Body of pancreas (tissue), 4 donors: ENCODE measurements around the gene EDAR. TPM values are rescaled to one million over a fixed set of nuclear protein-coding genes. Genes with fewer than 3 reads are reported as not detected.

Source experiments
- ATAC-seq: fragments of 150-250 bp; one replicate; pipeline ENCODE4 v1.9.1; 2016
- DNase-seq, 4 donors: peaks; one replicate each; pipeline ENCODE4 v3.0.0-alpha.2; 2019
- H3K27ac ChIP-seq, 4 donors: fragments of 200-600 bp; sonication (generic); 1 replicate in 3 of 4; 2 replicates in 1 of 4; pipeline versions ENCODE4 v1.5.1 to v1.6.1; 2016 to 2019; ENCODE audit warnings: mild to moderate bottlenecking in 1 of 4, mixed read lengths in 1 of 4, moderate library complexity in 1 of 4
- H3K27me3 ChIP-seq, 2 donors: fragments of 200-600 bp; sonication (generic); one replicate each; pipeline ENCODE4 v1.6.0; 2016; ENCODE audit warnings: mild to moderate bottlenecking in 1 of 2
- H3K36me3 ChIP-seq, 2 donors: fragments of 200-600 bp; sonication (generic); replicated peaks in 1 of 2; 2 replicates each; pipeline ENCODE4 v1.5.1; 2016; ENCODE audit warnings: low read depth in 2 of 2; ENCODE audit not compliant: insufficient read depth in 1 of 2
- H3K4me1 ChIP-seq: fragments of 200-600 bp; sonication (generic); one replicate; pipeline ENCODE4 v1.6.0; 2016
- H3K4me3 ChIP-seq, 2 donors: fragments of 200-600 bp; sonication (generic); 1 replicate in 1 of 2; 2 replicates in 1 of 2; pipeline ENCODE4 v1.5.1; 2016 to 2019
- H3K9me3 ChIP-seq, 3 donors: fragments of 200-600 bp; sonication (generic); 1 replicate in 2 of 3; 2 replicates in 1 of 3; pipeline ENCODE4 v1.5.1; 2016
- POLR2A ChIP-seq, 3 donors: fragments of 450-650 bp; IDR thresholded peaks; one replicate each; pipeline ENCODE4 v1.6.1; 2016; ENCODE audit warnings: antibody characterized with exemption in 3 of 3, mild to moderate bottlenecking in 2 of 3
- WGBS, 2 donors: methylation state at CpG; one replicate each; pipeline ENCODE4 v1.1.5; 2017; 5-methylcytosine and 5-hydroxymethylcytosine counted together
- intact Hi-C: fragments of 100-400 bp; cut with DNase I; formaldehyde crosslinking; loops from one replicate; pipeline ENCODE4 v1.15.1; 2023
- total RNA-seq, 2 donors: library from RNA; depleted of rRNA; stranded (reverse); fragments of >200 nt; gene quantifications; one replicate each; pipeline ENCODE4 v1.1.0, GENCODE V29; 2016
- TF ChIP-seq, protein P1 (sequence below), 7 experiments: fragments of 450-650 bp in 4 of 7; fragments of 200-600 bp in 3 of 7; sonication (generic) in 3 of 7; IDR thresholded peaks; one replicate each; pipeline ENCODE4 v1.5.1; 2016 to 2019; ENCODE audit warnings: antibody characterized with exemption in 7 of 7

The EDAR gene
- total RNA-seq, 2 donors from 2014 or later, result not detected

DNA sequence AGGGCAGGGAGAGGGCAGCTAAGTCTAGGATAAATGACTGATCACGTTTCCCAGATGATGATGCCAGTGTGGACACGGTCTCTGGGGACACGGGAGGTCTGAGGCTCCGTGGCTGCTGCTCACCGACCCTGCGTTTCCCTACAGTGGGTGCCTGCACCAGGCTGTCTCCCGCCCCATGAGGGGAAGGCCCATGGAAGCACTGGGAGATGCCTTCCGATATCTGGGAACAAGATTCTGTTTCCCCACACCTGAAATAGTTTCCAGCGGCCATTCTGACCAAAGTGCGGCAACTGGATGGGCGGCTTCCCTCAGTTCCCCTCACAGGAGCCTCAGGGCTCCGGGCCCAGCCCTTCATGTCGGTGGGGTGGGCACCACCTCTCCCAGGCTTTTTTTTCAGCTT is 83.1 kb downstream of the EDAR start:
- DNase-seq, result no peak
- ATAC-seq, result no peak
- Histone ChIP-seq H3K9me3 (no peaks in the 10 kb centered on the region), H3K4me1 (no peaks in the 10 kb centered on the region), H3K27me3 (no peaks in the 10 kb centered on the region), H3K36me3 (no peaks in the 10 kb centered on the region), H3K27ac (peak overlapping the region in 1 of 4 donors; percentile 47), H3K4me3 (no peak overlapping the region)
- intact Hi-C loops, result no loop called here
- TF ChIP-seq, protein P1, sequence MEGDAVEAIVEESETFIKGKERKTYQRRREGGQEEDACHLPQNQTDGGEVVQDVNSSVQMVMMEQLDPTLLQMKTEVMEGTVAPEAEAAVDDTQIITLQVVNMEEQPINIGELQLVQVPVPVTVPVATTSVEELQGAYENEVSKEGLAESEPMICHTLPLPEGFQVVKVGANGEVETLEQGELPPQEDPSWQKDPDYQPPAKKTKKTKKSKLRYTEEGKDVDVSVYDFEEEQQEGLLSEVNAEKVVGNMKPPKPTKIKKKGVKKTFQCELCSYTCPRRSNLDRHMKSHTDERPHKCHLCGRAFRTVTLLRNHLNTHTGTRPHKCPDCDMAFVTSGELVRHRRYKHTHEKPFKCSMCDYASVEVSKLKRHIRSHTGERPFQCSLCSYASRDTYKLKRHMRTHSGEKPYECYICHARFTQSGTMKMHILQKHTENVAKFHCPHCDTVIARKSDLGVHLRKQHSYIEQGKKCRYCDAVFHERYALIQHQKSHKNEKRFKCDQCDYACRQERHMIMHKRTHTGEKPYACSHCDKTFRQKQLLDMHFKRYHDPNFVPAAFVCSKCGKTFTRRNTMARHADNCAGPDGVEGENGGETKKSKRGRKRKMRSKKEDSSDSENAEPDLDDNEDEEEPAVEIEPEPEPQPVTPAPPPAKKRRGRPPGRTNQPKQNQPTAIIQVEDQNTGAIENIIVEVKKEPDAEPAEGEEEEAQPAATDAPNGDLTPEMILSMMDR (IDR thresholded peaks at IDR 0.05), result no peak
- no peak for TF ChIP-seq POLR2A (IDR thresholded peaks at IDR 0.05)
- 46 to 76% methylated on average over 8 to 13 of the region's 13 CpGs for WGBS, 2 donors

DNA sequence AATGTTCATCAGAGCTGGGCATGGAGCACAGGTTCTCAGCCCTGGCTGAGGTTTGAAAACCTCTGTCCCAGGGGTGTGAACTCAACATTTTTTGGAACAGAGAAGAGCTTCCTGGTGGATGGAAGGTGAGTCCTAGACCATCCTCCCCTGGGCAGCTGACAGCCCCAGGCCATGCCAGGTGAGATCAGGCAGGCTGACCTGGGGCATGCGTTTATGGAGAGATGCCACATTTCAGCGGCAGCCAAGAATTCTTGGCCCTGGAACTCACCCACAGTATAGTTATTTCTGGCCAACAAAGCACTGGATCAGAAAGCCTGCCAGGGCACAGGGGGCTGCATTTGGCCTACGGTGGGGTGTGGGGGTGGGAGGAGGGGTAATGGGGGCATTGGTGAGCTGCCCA is 83.8 kb downstream of the EDAR start:
- DNase-seq, result peak in 3 of 4 donors; percentile 12 to 38 (median 34)

DNA sequence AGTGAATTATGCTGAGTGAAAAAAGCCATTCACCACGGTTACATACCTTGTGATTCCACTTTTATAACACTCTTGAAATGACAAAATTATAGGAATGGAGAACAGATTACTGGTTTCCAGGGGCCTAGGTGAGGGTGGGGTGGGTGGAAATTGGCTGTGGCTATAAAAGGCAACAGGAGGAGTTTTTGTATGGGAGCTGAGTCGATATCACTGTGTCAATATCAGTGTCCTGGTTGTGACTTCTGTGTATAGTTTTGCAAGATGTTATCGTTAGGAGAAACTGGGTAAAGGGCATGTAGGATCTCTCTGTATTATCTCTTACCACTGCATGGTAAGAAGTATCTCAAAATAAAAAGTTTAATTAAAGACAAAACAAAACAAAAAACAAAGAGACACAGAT is 84.3 kb downstream of the EDAR start:
- no peaks in the 10 kb centered on the region for H3K9me3 ChIP-seq
- H3K27me3 ChIP-seq, result no peaks in the 10 kb centered on the region
- WGBS, 2 donors, result 32 to 33% methylated on average over 3 of the region's 3 CpGs
- no peak for ATAC-seq
- H3K27ac ChIP-seq, result no peak overlapping the region
- TF ChIP-seq, protein P1 (IDR thresholded peaks at IDR 0.05), result no peak
- no peak for TF ChIP-seq POLR2A (IDR thresholded peaks at IDR 0.05)
- H3K36me3 ChIP-seq, result no peaks in the 10 kb centered on the region
- no peak overlapping the region for H3K4me3 ChIP-seq
- H3K4me1 ChIP-seq, result no peaks in the 10 kb centered on the region
- intact Hi-C loops, result no loop called here
- no peak for DNase-seq

More for the DNA sequence above, 83.8 kb downstream of the EDAR start:
- Histone ChIP-seq H3K27ac (peak overlapping the region in 1 of 4 donors; percentile 47), H3K27me3 (no peaks in the 10 kb centered on the region), H3K4me3 (no peak overlapping the region), H3K36me3 (no peaks in the 10 kb centered on the region), H3K9me3 (no peaks in the 10 kb centered on the region), H3K4me1 (no peaks in the 10 kb centered on the region)
- intact Hi-C loops, result no loop called here
- TF ChIP-seq POLR2A (IDR thresholded peaks at IDR 0.05), result no peak
- TF ChIP-seq, protein P1 (IDR thresholded peaks at IDR 0.05), result no peak
- 24 to 31% methylated on average over 2 to 3 of the region's 3 CpGs for WGBS, 2 donors
- ATAC-seq, result peak; percentile 65

DNA sequence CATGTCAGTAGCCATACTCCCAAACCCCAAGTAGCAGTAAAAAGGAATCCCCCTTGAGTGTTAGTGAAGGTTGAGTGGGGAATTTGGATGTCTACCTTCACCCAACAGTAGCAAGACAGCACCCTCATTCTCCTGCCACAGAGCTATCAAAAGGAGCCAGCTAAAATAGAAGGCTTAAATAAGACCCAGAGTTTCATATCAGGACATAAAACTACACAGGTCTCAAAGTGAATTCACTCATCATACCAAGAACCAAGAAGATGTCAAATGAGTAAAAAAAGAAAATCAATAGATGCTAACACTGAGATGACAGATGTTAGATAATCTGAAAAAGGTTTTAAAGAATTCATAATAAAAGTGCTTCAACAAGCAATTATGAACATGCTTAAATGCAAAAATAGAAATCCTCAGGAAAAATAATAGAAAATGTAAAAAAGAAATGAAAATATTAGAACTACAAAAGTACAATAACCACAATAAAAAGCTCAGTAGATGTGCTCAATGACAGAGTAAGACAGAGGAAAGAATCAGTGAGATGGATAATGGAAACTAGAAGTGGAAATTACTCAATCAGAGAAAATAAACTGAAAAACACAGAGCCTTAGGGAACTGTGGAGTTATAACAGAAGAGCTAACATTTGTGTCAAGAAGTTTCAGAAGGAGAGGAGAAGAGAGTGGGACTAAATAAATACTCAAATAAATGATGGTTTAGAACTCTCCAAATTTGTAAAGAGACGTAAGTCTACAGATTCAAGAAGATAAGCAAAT is 90.5 kb downstream of the EDAR start:
- Histone ChIP-seq H3K4me1 (no peaks in the 10 kb centered on the region), H3K4me3 (no peak overlapping the region), H3K27ac (no peak overlapping the region), H3K36me3 (no peaks in the 10 kb centered on the region), H3K27me3 (no peaks in the 10 kb centered on the region), H3K9me3 (no peaks in the 10 kb centered on the region)
- TF ChIP-seq POLR2A (IDR thresholded peaks at IDR 0.05), result no peak
- TF ChIP-seq, protein P1 (IDR thresholded peaks at IDR 0.05), result no peak
- intact Hi-C loops, result no loop called here
- DNase-seq, result no peak
- WGBS, 2 donors, result 73 to 77% methylated on average over 1 of the region's 1 CpG
- no peak for ATAC-seq

DNA sequence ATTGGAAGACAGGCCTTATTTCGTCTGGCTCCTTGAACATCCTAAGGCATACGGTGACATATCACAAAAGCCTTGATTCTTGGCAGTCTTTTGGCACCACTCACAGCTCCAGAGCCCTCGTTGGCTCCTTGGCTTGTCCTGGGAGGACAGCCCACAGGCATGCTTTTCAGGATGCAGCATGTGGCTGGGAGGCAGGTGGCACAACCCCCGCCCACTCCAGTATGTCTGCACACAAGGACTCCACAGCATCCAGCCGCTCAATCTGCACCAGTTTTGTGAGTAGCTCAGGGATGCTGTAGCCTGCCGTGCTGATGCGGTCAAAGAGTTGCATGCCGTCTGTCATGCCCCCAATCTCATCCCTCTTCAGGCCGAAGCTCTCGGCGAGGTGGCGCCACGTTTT is 92.3 kb downstream of the EDAR start:
- Histone ChIP-seq H3K27ac (no peak overlapping the region), H3K4me1 (no peaks in the 10 kb centered on the region), H3K9me3 (no peaks in the 10 kb centered on the region), H3K36me3 (no peaks in the 10 kb centered on the region), H3K4me3 (no peak overlapping the region), H3K27me3 (no peaks in the 10 kb centered on the region)
- intact Hi-C loops, result no loop called here
- DNase-seq (no peak), ATAC-seq (no peak)
- no peak for TF ChIP-seq POLR2A (IDR thresholded peaks at IDR 0.05)
- TF ChIP-seq, protein P1 (IDR thresholded peaks at IDR 0.05), result no peak
- 87 to 91% methylated on average over 12 to 13 of the region's 13 CpGs for WGBS, 2 donors
